Dermis blood vessel endothelial cell (primary cell): ENCODE results near the gene TMCC1. TPM values are rescaled to one million over a fixed set of nuclear protein-coding genes. Genes with fewer than 3 reads are reported as not detected.
"Not testable (repeated sequence)": the region's sequence is repeated elsewhere in the genome, so short reads cannot be mapped to it uniquely, and the experiment has no call there.

ENCODE experiments used
- DNase-seq: peaks from one replicate; pipeline ENCODE4 v3.0.0; 2010
- total RNA-seq: library from RNA; depleted of rRNA; stranded (reverse); fragments of >200 nt; gene quantifications from 2 replicates; pipeline ENCODE4 v1.2.3, GENCODE V29; 2014

TMCC1 gene
- total RNA-seq, 1 donor from 2014 or later: 18.5 TPM

DNA sequence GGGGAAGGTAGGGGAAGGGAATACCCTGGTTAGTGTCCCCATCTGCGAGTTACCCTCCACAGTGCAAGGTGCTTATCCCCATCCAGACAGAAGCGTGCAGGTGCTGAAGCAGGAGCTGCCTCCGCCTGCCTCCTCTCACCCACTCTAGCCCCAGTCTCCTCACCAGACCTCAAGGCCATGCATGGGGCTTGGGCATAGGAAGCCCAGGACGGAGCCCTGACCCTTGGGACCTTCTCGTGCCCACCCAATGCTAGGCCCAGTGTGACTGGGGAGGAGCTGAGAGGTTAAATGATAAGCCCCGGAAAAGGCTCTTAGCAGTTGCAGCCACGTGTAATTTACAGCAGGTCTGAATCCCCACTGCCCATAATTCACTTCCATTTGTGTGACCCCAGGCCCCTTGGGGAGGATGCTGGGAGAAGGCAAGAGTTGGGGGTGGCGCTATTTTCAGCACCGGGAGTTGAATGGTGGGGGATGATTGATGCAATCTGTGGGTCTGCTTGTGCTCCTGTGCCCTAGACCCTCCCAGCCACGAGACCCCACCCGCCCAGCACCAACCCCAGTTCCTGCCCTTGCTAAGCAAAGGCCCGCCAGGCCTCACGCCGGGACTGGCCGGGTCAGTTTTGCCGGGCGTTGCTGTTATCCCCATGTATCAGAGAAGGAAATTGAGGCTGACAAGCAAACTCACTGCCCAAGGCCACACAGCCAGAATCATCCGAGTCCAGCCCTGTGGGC lies 272.5 kb downstream of the TMCC1 start:
- no peak for DNase-seq

DNA sequence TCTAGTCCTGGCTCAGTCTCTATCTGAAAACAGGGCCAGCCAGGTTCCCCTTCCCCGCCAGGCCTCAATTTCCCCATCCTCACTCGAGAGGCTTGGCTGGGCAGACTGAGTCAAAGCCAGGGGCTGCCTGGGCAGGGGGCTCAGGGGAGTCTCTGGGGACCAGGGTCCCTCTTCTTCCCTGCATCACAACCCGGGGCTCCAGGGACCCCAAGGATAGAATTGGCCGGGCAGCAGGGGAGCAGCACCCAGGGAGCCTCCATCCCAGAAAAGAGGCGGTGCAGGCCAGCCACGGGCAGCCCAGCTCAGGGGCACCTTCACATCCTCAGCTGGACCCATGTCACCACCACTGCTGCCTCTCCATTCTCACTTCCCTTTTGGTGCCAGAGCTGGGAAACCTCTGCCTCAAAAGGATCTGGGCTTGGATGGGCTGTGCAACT lies 273.8 kb downstream of the TMCC1 start:
- no peak for DNase-seq

DNA sequence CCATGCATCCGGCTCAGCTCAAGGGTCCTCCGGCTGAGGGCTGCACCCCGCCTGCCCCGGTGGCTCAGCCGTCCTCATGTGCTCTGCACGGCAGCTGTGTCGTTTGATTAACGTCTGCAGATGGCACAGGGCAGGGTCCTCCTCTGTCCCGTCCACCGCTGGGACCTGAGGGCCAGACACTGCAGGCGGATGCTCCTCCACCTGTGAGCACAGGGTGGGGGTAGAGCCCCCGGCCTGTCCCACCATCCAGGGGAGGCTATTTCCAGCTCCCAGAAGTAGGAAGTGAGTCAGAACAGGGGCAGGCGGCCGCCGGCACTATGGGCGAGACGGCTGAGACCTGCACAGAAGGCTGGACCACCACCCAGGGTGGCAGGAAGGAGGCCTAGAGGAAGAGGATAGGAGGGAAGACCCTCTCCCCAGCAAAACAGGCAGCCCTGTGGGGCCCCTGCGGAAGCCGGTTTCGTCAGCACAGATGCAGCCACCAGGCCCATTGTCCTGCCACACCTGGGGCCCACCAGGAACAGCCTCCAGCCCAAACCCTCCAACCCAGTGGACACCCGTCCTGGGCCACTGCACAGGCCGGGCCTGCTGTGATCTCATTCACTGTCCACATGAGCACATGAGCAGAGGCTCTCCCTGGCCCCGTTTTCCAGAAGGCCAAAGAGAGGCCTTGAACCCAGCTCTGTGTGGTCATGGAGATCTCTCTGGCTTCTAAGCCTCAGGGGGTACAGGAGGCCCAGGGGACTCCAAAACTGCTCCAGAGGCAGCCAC lies 274.4 kb downstream of the TMCC1 start:
- peak; percentile 68 for DNase-seq

DNA sequence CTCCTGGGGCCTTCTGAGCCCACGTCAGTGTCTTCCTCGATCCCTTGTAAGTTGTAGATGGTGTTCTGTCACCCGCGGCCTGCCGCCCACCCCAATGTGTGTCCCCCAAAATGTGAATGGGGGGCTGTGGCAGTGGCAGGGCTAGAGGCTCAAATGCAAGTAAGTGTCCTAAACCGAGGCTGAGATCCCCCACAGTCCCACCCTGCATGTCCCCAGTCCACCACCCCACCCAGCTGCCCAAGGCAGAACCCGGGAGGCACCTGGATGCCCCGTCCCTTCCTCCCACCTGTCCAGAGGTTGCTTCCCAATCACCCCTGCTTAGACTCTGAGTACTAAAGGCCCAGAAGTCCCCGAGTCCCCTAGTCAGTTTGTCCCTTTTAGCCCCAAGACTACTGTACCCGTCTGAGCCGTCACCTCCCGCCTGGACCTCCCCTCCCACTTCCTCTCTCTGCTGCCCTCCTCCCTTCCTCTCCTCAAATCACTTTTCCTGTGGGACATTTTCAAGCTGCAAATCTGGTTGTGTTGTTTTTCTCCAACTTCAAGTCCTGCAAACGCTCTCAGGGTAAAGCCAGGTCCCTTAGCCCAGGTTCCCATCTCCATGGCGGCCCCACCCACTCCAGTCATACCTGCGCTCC lies 275.2 kb downstream of the TMCC1 start:
- no peak for DNase-seq

DNA sequence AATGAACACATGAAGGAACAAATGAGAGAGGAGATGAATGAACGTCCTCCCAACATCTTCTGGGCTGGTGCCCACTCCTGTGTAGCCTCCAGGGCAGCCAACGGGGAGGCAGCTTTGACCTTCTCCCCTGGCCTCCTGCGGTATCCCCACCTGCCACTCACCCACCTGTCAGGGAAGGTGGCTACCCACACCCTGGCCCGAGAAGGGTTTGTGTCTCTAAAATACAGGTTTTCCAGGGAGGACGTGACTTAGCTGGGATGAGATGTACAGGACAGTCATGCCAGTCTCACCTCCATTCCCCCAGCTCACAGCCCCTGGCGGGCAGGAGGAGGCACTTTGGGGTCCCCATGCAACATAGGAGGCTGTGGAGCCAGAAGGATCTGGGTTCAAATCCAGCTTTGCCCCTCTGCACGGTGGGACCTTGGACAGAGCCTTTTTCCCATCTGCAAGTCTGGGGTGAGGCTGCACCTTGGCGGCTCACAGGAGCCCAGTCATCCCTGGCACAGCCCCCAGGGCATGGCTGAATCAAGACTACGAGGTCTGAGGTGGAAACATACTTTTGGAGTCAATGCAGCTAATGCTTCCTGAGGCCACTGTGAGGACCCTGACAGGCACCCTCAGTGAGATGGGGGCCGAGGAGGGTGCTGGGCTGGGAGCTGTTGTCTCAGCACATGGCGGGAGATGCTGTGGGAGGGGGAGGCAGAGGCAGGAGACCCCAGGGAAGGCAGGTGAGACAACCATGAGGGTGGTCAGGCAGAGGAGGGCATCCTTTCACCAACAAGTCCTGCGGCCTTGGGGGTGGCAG lies 275.9 kb downstream of the TMCC1 start:
- DNase-seq: no peak

DNA sequence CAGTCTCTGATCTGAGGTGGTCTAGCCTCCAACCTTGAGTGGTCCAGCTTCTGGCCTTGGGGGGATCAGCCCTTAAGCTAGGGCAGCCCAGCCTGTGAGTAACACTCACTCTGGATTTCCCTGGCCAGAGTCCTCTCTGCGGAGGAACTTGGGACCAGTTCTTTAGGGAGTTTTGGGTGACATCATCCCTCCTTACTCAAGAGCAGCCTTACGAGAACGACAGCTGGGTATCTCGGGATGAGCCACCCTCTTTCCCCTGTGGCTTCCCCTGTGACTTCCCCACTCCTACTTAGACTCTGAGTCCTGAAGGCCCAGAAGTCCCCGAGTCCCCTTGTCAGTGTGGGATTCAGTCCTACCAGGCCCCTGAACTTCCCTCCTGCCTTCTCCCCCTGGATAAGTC lies 276.8 kb downstream of the TMCC1 start:
- peak; percentile 35 for DNase-seq

DNA sequence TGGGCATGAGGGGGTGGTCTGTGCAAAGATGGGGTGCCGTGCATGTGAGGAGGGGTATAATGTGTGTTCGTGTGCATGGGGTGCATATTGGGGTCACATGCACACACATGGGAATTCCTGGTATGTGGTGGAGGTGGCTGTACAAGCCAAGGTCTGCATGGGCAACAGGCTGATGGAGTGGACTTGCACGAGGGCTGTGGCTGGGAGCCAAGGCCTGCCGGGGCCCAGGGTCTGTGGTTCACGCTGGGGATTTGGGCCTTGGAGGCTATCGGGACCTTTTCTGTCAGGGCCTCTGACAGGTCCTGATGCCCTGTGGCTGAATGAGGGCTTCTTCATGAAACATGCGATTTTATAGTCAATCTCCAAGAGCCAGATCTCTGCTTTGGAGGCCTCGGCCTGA lies 277.2 kb downstream of the TMCC1 start:
- peak; percentile 7 for DNase-seq

DNA sequence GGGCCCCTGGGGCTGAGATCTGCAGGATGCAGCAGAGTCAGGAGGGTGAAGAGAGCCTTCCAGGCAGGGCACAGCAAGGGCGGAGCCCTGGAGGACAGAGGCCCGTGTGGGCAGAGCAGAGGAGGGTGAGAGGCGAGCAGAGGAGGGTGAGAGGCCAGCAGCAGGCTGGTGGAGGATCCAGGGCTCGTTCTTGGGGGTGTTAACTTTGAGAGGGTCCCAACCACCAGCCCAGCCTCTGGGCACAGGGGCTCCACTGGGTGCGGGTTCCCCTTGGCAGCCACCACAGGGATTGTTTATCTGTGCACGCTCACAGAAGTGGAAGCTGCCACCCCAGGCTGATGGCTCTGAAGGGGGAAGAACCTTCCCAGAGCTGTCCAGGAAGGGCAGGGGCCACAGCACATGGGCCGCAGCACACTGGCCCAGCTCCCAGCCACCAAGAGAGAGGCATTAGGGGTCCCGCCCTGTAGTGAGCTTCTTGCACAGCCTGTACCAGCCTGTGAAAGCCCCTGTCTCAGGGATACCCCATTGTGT lies 277.7 kb downstream of the TMCC1 start:
- DNase-seq: no peak

DNA sequence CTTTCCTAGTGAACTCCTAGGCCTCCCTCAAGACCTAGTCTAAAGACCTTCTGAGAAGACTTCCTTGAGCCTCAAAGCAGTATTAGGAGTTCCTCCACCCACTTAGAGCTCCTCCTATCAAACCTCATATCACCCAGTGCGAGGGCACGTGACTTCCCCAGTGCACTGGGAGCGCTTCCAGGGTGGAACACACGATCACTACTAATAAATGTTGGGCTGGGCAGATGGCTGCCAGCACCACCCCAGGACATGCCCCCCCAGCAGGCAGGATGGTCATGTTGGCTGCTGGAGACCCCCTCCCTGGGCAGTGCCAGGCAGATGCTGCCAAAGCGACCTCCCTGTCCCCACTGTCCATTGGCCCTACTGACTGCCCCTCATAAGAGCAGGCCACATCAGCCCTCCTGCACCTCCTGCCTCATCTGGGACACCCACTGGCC lies 278.6 kb downstream of the TMCC1 start:
- peak; percentile 35 for DNase-seq

DNA sequence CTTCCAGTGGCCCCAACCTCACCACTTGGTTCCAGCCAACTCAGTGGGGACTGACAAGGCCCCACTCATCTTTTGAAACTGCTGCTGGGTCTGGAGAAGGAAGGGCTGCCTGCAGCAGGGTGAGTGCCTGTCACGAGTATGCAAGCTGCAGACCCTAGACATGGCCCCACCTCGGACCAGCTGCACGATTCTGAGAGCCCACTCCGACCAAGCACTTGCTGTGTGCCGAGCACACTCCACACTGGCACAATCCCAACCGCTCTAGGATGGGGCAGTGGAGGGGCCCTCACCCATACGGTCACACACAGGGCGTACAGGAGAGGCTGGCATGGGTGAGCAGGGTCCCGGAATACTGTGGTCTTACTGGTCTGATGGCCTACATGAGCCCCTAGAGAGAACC lies 279.1 kb downstream of the TMCC1 start:
- DNase-seq: no peak

DNA sequence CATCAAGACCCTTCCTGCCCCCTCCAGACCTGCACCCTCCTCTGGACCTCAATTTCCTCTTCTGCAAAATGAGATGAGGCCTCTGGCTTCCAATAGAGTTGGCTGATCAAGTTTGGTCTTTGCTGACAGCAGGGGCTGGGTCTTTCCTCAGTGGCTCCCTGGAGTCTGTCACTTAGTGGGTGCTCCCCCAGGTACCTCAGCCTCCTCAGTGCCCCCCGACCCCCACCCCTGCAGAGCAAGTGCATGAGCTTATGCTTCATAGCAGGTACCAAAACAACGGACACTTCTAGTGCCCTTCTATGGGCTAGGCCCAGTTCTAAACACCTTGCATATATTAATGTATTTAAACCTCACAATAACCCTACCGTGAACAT lies 280.2 kb downstream of the TMCC1 start:
- DNase-seq: no peak

DNA sequence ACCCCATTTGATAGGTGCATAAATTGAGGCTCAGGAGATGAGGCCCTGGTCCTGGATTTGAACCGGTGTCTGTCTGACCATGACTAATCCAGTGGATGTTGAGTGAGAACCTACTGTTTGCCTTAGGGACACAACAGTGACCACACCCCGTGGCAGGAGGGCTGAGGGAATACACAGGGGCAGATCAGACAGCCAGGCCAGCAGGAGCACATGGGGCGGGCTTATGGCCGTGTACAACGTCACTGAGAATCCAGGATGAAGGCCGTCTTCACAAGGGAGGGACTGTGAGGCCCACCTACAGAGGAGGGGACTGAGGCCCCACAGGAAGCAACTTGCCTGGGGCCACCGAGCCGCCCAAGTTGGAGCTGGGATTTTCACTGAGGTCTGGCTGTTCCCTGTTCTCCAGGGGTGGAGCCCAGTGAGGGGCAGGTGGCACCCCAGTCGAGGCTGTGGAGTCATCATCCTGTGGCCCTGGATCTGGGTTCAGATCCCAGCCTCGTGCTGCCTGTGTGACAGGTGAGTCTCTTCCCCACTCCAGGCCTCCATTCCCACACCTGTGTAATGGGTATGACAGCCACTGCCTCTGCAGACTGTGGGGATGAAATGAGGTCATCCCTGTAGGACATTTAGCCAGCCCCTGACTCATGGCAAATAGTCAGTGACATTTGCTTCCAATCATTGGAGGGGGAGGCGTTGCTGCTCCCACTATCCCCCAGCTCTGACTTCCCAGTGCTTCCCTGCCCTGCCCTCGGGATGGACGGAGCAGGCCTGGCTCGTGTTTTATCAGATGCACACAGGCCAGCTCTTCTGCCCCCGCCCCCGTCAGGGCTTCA lies 280.8 kb downstream of the TMCC1 start:
- no peak for DNase-seq

DNA sequence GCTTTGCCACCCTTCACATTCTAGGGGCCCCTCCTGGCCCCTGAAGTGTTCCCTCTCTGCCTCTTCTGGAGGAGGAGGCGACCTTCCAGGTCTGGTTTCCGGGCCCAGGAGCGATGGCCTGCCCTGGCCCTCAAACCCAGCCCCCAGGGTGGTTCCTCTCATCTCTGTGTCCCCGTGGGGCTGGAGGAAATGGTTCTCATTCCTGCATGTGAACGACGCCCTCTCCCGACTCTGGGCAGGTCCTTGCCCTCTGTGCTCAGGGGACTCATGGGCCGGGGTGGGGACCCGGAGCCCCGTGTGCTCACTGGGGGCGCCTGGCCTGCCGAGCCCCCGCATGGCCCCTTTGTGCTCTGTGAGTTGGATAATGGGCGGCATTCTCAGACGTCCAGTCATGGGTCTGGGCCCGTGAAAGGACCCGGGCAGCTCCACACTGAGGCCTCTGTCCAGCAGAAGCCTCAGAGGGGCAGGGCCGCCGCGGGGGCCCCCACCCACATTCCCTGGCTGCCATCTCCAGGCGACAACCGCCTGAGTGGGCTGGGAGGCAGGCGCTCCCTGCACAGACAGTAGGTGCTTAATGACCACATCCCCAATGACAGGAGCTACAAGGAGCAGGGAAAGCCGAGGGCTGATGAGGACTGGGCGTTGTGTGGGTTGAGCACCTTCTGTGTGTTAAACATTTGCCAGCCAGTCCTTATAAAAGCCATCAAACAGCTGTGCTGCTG lies 281.5 kb downstream of the TMCC1 start:
- peak; percentile 56 for DNase-seq

DNA sequence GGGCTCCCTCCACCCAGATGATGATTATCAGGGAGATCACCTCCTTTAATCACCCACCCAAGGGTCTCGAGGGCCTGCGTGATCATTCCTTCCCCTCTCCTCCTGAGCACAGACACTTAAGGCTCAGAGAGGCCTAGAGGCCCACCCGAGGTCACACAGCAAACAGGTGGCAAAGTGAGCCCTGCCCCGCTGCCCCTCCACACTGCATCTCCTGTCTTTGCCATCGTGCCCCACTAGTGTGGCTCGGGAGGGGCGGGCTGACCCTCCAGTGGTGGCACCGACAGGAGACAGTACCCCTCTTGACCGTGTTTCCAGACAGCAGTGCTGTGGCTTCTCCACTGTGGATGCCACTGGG lies 282.1 kb downstream of the TMCC1 start:
- DNase-seq: no peak

DNA sequence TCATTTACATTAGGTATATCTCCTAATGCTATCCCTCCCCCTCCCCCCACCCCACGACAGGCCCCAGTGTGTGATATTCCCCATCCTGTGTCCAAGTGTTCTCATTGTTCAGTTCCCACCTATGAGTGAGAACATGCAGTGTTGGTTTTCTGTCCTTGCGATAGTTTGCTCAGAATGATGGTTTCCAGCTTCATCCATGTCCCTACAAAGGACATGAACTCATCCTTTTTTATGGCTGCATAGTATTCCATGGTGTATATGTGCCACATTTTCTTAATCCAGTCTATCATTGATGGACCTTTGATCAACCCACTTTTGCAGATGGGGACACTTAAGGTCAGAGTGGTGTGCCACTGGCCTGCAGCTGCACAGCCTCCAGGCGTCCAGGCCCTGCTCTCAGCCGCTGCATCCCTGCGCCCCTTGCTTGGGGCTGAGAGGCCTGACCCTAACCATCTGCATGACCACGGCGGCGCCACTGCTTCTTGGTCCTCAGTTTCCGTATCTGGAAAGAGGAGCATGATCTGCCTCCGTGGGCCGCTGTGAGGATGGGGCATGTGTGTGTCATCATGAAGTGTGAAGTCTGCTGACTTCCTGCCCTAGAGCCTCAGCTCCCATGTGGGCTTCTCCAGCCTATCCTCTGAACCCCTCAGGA lies 282.6 kb downstream of the TMCC1 start:
- not testable (repeated sequence) for DNase-seq

DNA sequence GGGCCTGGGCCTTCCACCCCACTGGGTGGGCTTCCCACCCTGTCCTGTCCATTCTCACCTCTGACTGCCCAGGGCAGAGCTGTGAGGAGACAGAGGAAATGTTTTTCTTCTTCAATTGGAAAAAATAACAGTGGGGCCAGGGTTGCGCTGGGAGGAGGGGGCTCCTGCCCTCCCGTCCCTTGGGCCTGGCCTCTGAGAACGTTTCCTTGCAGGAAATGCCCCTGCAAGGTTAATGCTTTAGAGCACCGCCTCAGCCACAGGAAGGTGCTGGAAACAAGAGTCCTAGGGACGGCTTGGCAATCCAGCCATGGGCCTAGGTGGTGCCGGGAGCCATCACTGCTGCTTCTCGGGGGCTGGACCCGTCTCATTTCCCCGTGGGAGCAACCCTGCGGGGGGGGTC lies 283.2 kb downstream of the TMCC1 start:
- peak; percentile 57 for DNase-seq

DNA sequence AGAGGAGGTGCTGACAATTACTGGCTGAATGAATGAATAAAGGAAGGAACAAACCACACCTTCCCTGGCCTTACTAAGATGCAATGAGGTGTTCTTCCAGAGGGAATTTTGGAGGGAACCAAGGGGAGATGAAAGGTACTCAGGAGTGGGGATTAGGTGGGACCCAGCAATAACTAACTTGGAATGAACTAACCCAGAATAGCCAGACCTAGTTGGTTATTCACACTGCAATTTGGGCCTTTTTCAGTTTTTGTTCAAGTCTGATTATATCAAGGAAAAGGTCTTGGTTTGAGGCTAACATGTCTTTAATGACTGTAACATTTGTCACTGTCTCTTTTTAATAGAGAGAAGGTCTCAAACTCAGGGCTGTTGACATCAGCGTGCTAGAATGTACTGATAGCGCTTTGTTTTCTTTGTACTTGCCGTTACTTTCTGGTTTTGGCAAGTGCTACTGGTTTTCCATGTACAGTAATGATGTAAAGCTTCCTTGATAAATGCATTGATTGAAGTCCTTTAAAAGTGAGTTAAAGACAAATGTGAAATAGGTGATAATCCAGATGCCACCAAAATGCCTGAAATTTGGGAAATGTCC lies 283.8 kb downstream of the TMCC1 start:
- DNase-seq: peak; percentile 78

DNA sequence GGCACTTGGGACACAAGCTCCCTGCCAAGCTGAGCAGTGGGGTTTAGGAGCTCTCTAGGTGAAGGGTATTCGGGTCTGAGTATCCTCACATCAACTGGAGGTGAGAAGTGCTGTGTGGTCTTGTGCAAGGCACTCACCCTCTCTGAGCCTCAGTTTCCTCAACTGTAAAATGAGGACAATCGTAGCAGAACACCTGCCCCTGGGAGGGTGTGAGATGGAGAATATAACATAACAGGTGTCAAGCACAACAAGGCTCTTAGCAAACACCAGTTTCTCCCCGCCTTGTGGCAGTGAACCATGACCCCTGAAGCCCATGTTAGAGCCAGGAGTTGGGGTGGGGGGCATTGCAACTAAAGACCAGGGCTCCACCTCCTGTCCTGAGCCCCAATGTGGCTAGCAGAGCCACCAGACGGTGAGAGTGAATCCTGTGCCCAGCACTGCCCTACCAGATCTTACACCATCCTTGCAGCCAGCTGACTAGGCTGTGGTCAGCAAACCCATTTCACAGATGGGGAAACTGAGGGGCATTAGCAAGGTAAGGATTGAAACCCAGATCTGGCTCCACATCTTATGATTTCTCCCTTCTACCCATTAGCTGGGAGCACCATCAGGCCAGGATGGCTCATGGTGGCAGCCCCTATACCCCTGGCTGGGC lies 284.4 kb downstream of the TMCC1 start:
- DNase-seq: no peak
